RWPE1 (cell line): ENCODE measurements around the gene GLRA3.

ENCODE experiments used
- CTCF ChIA-PET: fragments of 350-600 bp; sonication (Branson Sonifier 250); formaldehyde crosslinking; extraction: SDS; loops from one replicate; lab custom pipeline; 2021; lab: Yijun Ruan, JAX
- POLR2A ChIA-PET: fragments of 400-600 bp; formaldehyde crosslinking; extraction: SDS; loops from one replicate; lab custom pipeline; 2020; ENCODE audit warnings: antibody characterized with exemption; ENCODE audit not compliant: low non-redundant PET; lab: Yijun Ruan, JAX
- DNase-seq: peaks from one replicate; pipeline ENCODE4 v3.0.0; 2012; ENCODE audit warnings: low spot score
- H3K27ac ChIP-seq: fragments of 450-650 bp; 2 replicates; pipeline ENCODE4 v1.5.1; 2017
- TF ChIP-seq, protein P1 (sequence below): fragments of 450-650 bp; conservative IDR thresholded peaks from 2 replicates; pipeline ENCODE4 v1.5.1; 2017; ENCODE audit warnings: low read depth, mild to moderate bottlenecking

Gene GLRA3

DNA sequence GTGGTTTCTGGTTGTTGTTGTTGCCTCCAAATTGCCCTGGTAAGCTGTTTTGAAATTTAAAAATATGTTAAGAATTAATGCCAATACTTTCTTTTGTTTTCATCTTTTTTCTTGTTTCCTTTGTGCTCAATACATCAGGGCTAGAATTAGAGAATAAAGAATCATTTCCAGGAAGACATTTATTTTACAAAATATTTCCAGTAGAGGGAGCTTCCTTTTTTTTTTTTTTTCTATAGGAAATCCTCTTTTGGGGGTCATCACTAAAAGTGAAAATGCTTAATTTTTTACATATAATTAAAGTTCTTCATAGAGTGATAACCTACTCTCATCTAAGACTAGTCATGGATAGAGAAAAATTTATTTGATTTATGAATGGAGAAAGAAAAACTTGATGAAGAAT, 2.4 kb downstream of the GLRA3 start:
- TF ChIP-seq, protein P1, sequence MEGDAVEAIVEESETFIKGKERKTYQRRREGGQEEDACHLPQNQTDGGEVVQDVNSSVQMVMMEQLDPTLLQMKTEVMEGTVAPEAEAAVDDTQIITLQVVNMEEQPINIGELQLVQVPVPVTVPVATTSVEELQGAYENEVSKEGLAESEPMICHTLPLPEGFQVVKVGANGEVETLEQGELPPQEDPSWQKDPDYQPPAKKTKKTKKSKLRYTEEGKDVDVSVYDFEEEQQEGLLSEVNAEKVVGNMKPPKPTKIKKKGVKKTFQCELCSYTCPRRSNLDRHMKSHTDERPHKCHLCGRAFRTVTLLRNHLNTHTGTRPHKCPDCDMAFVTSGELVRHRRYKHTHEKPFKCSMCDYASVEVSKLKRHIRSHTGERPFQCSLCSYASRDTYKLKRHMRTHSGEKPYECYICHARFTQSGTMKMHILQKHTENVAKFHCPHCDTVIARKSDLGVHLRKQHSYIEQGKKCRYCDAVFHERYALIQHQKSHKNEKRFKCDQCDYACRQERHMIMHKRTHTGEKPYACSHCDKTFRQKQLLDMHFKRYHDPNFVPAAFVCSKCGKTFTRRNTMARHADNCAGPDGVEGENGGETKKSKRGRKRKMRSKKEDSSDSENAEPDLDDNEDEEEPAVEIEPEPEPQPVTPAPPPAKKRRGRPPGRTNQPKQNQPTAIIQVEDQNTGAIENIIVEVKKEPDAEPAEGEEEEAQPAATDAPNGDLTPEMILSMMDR: no peak
- H3K27ac ChIP-seq: no peak overlapping the region
- CTCF ChIA-PET: interaction anchor here (0.6 to 1.3 kb wide), 2 partner anchors 40 to 268 kb away, joined by 3 to 5 read pairs; no protein-coding TSS in a partner anchor
- no peak for DNase-seq
- POLR2A ChIA-PET: no interaction called here

DNA sequence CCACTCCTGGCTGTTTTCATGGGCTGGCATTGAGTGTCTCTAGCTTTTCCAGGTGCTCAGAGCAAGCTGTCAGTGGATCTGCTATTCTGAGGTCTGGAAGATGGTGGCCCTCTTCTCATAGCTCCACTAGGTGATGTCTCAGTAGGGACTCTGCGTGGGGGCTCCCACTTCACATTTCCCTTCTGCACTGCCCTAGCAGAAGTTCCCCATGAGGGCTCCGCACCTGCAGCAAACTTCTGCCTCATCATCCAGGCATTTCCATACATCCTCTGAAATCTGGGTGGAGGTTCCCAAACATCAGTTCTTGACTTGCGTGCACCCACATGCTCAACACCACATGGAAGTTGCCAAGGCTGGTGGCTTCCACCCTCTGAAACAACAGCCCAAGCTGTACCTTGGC, 13.8 kb downstream of the GLRA3 start:
- POLR2A ChIA-PET: no interaction called here
- no peak overlapping the region for H3K27ac ChIP-seq
- CTCF ChIA-PET: no interaction called here
- TF ChIP-seq, protein P1: no peak
- no peak for DNase-seq

DNA sequence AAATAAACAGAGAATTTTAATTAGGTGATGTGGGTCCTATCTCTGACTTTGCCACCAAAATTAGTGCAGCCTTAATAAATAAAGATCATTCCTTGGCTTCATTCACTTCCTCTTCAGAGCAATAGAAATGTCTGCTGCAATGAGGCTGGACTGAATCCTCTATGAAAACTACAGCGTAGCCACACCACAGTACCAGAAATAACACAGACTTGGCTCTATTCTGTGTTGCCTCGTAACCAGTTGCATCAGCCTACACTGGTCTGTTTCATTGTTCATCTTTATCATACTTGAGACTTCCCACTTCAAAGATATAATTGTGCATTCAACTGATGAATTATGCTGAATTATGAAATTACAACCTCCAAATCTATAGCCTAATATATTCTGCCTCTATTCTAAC, 15.8 kb downstream of the GLRA3 start:
- CTCF ChIA-PET: no interaction called here
- TF ChIP-seq, protein P1: no peak
- POLR2A ChIA-PET: no interaction called here
- no peak for DNase-seq
- H3K27ac ChIP-seq: no peak overlapping the region

DNA sequence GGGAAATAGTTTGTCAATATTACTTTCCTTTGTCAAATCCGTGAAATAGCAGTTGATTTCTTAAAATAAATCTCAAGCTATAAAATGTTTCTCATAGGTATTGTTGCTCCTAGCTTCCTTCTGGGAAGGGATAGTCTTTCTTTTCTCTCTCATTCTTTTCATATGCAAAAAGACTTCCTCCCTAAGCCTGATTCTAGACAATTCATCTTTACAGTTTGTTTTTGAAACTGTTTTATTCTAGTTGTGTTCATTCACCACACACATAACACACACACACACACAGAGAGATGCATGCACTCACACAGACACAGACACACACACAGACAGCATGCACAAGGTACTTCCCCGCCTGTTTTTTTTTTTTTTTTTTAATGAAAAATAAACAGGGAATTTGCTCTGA, 18.2 kb downstream of the GLRA3 start:
- ChIA-PET POLR2A (no interaction called here), CTCF (interaction anchor here (0.7 kb wide), 1 partner anchor 156 kb away, joined by 3 read pairs; no protein-coding TSS in a partner anchor)
- TF ChIP-seq, protein P1: no peak
- DNase-seq: no peak
- no peak overlapping the region for H3K27ac ChIP-seq

DNA sequence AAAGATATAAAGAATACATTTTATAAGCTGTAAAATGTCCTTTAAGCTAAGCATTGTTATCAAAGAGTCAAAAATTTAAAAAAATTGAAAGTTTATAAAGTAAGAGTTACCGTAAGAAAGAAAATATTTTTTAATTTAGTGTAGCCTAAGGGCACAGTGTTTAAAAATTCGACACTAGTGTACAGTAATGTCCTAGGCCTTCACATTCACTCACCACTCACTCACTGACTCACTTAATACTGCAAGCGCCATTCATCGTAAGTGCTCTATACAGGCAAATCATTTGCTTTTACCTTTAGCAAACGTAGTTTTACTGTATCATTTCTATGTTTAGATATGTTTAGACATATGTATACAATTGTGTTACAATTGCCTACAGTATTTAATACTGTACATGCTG, 20.2 kb downstream of the GLRA3 start:
- CTCF ChIA-PET: no interaction called here
- TF ChIP-seq, protein P1: no peak
- POLR2A ChIA-PET: no interaction called here
- no peak overlapping the region for H3K27ac ChIP-seq
- DNase-seq: no peak

DNA sequence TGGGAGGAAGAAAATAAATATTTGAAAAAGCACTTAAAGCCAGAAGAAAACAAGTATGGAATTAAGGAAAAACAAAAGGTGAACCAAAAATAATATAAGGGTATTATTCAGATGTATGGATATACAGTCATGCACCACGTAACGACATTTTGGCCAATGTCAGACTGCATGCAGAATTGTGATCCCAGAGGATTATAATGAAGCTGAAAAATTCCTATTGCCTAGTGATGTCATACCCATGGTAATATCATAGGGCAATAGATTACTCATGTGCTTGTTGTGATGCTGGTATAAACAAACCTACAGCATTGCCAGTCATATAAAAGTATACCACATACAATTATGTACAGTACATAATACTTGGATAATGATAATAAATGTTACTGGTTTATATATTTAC, 20.9 kb downstream of the GLRA3 start:
- ChIA-PET CTCF (no interaction called here), POLR2A (no interaction called here)
- TF ChIP-seq, protein P1: no peak
- DNase-seq: no peak
- no peak overlapping the region for H3K27ac ChIP-seq

DNA sequence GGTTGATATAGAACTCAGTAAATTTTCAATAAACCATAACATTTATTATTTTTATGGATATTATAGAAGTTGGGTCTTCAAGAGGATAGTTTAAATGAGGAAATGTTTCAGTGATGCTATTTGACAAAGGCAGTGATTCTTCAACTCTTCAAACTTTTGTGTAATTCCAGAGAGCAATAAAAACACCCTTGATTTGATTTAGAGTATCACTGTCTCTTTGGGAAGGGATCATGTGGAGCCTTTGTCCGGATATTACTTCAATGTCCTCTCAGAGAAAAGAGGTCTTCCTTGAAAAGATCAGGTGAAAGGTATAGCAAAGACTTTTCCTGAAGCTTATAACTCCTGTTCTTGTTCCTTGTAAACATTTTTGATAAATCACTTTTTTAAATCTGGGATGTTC, 23.3 kb downstream of the GLRA3 start:
- POLR2A ChIA-PET: no interaction called here
- H3K27ac ChIP-seq: no peak overlapping the region
- TF ChIP-seq, protein P1: no peak
- CTCF ChIA-PET: no interaction called here
- DNase-seq: no peak
